NB4 (cell line): Measurements from ENCODE around the gene DHCR24.

Experiments
- CTCF ChIP-seq: IDR thresholded peaks from one replicate; pipeline ENCODE4 v1.5.1; 2012; ENCODE audit warnings: low read depth, low read length
- POLR2A ChIP-seq: IDR thresholded peaks from 2 replicates; pipeline ENCODE4 v1.6.1; 2011; ENCODE audit warnings: mild to moderate bottlenecking; ENCODE audit not compliant: insufficient read length; ENCODE audit errors: extremely low read depth

DNA sequence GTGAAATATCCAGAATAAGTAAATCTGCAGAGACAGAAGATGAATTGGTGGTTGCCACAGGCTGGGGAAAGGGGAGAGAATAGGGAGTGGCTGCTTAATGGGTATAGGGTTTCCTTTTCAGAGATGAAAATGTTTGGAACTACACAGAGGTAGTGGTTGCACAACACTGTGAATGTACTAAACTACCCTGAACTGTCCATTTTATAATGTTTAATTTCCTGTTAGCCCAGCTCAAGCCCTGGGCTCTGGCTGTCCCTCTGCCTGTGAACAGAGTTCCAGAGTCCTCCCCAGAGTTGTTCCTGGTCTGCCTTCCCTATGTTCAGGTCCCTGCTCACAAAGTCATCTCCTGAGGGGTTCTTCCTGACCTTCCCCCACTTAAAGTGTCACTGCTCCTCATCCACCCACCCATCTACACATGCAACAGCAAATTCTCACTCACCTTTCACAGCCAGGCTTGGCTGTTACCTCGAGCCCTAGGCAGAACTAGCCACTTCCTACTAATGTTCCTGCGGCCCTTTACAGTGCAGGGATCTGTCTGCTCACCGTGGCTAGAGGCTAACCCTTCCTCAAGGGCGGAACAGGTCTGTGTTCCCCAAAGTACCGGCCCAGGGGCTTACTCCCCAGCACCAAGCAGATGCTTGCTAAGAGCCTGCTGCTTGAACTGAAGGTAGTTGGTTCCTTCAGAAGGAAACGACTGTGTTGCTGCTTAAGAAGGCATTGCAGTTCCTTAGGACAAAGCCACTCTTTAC lies 22.4 kb downstream of the DHCR24 start:
- TF ChIP-seq CTCF (no peak), POLR2A (no peak)
